ENCODE results near the gene CCNB1IP1. TPM values are rescaled to one million over a fixed set of nuclear protein-coding genes. Genes with fewer than 3 reads are reported as not detected.
"Not testable (repeated sequence)": the region's sequence is repeated elsewhere in the genome, so short reads cannot be mapped to it uniquely, and the experiment has no call there.

The CCNB1IP1 gene
- total and polyA plus RNA-seq, 7 donors, result 11.9 to 67.4 (median 35.9) TPM

DNA sequence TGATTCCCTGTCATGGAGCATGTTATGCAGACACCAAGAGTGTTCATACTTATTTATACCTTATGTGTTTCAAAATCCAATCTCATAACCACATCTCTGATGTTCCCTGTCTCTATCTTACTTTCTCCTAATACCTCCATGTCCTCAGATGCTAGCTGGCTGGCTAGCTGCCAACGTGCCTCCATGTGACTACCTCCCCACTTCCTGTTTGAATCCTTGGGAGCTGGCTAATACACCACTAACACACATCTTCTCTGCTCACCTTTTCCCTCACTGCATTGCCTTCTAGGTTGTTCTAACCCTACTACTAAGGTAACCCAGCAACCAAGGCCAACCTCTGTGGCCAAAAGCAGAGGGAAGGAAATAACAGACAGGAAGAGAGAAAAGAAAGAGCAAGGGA, 54.7 kb downstream of the CCNB1IP1 start:
- TF ChIP-seq, protein P1, sequence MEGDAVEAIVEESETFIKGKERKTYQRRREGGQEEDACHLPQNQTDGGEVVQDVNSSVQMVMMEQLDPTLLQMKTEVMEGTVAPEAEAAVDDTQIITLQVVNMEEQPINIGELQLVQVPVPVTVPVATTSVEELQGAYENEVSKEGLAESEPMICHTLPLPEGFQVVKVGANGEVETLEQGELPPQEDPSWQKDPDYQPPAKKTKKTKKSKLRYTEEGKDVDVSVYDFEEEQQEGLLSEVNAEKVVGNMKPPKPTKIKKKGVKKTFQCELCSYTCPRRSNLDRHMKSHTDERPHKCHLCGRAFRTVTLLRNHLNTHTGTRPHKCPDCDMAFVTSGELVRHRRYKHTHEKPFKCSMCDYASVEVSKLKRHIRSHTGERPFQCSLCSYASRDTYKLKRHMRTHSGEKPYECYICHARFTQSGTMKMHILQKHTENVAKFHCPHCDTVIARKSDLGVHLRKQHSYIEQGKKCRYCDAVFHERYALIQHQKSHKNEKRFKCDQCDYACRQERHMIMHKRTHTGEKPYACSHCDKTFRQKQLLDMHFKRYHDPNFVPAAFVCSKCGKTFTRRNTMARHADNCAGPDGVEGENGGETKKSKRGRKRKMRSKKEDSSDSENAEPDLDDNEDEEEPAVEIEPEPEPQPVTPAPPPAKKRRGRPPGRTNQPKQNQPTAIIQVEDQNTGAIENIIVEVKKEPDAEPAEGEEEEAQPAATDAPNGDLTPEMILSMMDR (IDR thresholded peaks at IDR 0.05), result no peak
- H3K27me3 ChIP-seq (ENCODE audit: insufficient read depth in 3 of 3, low read length in 2 of 3), result no peaks in the 10 kb centered on the region
- no peaks in the 10 kb centered on the region for H3K4me1 ChIP-seq
- H3K36me3 ChIP-seq (ENCODE audit: insufficient read depth in 1 of 2, low read depth in 1 of 2), result peaks cover 0 to 3% of the 10 kb centered on the region in 2 donors
- H3K27ac ChIP-seq, result no peak overlapping the region
- ATAC-seq (no peak), DNase-seq (no peak)
- peaks cover 5% of the 10 kb centered on the region for H3K9me3 ChIP-seq
- WGBS, 3 donors, result 40 to 50% (median 50%) methylated on average over 1 of the region's 1 CpG
- no peak overlapping the region for H3K4me3 ChIP-seq
- intact Hi-C loops (cut with DNase I), result no loop called here

DNA sequence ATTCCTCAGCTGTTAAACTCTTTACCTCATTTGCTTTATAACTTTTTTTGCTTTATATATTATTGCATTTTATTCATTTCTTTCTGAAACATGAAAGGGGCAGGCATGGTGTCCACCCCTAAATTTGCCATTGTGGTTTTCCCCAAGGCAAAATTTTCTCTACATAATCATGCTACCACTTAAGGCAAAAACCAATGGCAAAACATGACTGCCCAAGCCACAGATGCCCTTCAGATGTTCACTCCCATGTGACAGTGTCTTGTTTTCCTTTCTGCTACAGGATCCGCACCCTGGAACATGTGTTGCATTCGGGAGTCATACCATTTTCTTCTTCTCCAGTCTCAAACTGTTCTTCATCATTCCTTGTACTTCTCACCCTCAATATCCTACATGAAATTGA, 55.7 kb downstream of the CCNB1IP1 start:
- ATAC-seq (no peak), DNase-seq (no peak)
- TF ChIP-seq, protein P1 (IDR thresholded peaks at IDR 0.05), result no peak
- H3K4me1 ChIP-seq, result no peaks in the 10 kb centered on the region
- peaks cover 5% of the 10 kb centered on the region for H3K9me3 ChIP-seq
- H3K27ac ChIP-seq, result no peak overlapping the region
- 95 to 98% (median 96%) methylated on average over 2 of the region's 2 CpGs for WGBS, 3 donors
- peaks cover 0 to 3% of the 10 kb centered on the region in 2 donors for H3K36me3 ChIP-seq (ENCODE audit: insufficient read depth in 1 of 2, low read depth in 1 of 2)
- no peaks in the 10 kb centered on the region for H3K27me3 ChIP-seq (ENCODE audit: insufficient read depth in 3 of 3, low read length in 2 of 3)
- H3K4me3 ChIP-seq, result no peak overlapping the region
- intact Hi-C loops (cut with DNase I), result no loop called here

DNA sequence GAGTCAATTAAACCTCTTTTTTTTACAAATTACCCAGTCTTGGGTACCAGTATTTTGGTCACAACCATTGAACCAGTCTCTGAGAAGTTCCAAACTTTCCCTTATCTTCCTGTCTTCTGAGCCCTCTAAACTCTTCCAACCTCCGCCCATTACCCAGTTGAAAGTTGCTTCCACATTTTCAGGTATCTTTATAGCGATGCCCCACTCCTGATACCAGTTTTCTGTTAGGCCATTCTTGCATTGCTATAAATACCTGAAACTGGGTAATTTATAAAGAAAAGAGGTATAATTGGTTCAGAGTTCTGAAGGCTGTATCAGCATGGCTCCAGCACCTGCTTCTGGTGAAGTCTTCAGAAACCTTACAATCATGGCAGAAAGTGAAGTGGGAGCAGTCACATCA, 59.0 kb downstream of the CCNB1IP1 start:
- 98 to 100% (median 98%) methylated on average over 2 of the region's 2 CpGs for WGBS, 3 donors
- no peak overlapping the region for H3K4me3 ChIP-seq
- peaks cover 5% of the 10 kb centered on the region for H3K9me3 ChIP-seq
- no peaks in the 10 kb centered on the region for H3K4me1 ChIP-seq
- H3K27ac ChIP-seq, result no peak overlapping the region
- TF ChIP-seq, protein P1 (IDR thresholded peaks at IDR 0.05), result no peak
- ATAC-seq (no peak), DNase-seq (no peak)
- intact Hi-C loops (cut with DNase I), result no loop called here
- H3K27me3 ChIP-seq (ENCODE audit: insufficient read depth in 3 of 3, low read length in 2 of 3), result no peaks in the 10 kb centered on the region
- H3K36me3 ChIP-seq (ENCODE audit: insufficient read depth in 1 of 2, low read depth in 1 of 2), result no peaks in the 10 kb centered on the region

DNA sequence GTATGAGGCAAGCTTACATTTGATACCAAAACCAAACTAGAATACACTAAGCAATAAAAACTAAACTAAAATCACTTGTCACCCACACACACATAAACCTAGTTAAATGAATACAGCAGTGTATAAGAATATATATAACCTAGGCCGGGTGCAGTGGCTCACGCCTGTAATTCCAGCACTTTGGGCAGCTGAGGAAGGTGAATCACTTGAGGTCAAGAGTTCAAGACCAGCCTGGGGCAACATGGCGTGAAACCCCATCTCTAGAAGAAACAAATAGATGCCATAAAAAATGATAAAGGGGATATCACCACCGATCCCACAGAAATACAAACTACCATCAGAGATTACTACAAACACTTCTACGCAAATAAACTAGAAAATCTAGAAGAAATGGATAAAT, 68.7 kb downstream of the CCNB1IP1 start:
- H3K27ac ChIP-seq; intact Hi-C loops (cut with DNase I); H3K4me3 ChIP-seq; H3K36me3 ChIP-seq (ENCODE audit: insufficient read depth in 1 of 2, low read depth in 1 of 2); ATAC-seq; DNase-seq; H3K9me3 ChIP-seq; H3K4me1 ChIP-seq; H3K27me3 ChIP-seq (ENCODE audit: insufficient read depth in 3 of 3, low read length in 2 of 3): not testable (repeated sequence)
- 92 to 95% (median 93%) methylated on average over 5 of the region's 5 CpGs for WGBS, 3 donors

DNA sequence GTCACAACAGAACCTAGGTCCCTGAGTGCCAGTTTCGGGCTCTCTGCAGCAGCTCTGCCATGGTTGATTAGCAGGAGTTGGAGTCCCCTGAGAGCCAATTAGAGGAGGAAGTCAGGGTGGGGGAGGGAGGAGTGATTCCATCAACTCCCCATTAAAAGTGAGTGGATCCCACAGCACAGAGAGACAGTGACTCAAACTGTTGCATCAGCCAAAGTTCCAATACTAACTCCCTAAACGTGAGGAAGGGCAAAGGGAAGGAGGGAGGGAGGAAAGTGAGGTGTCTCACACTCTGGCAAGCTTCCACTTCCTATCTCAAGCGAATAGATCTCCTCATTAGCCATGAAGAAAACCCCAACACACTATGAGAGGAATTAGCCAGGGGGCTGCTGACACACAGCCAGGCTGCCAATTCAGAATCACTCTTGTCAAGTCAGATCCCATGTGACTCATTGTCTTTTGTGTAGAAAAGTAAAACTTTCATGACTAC, 70.4 kb downstream of the CCNB1IP1 start:
- Histone ChIP-seq H3K4me3 (no peak overlapping the region), H3K27ac (no peak overlapping the region), H3K36me3 (ENCODE audit: insufficient read depth in 1 of 2, low read depth in 1 of 2) (peaks cover 0 to 3% of the 10 kb centered on the region in 2 donors), H3K27me3 (ENCODE audit: insufficient read depth in 3 of 3, low read length in 2 of 3) (no peaks in the 10 kb centered on the region), H3K9me3 (no peaks in the 10 kb centered on the region), H3K4me1 (no peaks in the 10 kb centered on the region)
- DNase-seq (no peak), ATAC-seq (no peak)
- intact Hi-C loops (cut with DNase I), result no loop called here
- TF ChIP-seq, protein P1 (IDR thresholded peaks at IDR 0.05), result no peak
- WGBS, 3 donors, result 35 to 42% (median 42%) methylated on average over 3 of the region's 3 CpGs

Other genes with a start within 250 kb of the CCNB1IP1 start
- gene OR4K17, start 222.5 kb downstream of the CCNB1IP1 start, total RNA-seq, result not detected
- gene OR4K17, start 222.5 kb downstream of the CCNB1IP1 start, polyA plus RNA-seq, result not detected
- not detected for gene OR4N5, start 194.5 kb downstream of the CCNB1IP1 start, total RNA-seq
- not detected for gene OR4N5, start 194.5 kb downstream of the CCNB1IP1 start, polyA plus RNA-seq
- not detected for gene OR11G2, start 142.4 kb downstream of the CCNB1IP1 start, total RNA-seq
- gene OR11G2, start 142.4 kb downstream of the CCNB1IP1 start, polyA plus RNA-seq, result not detected
- gene OR11H6, start 109.6 kb downstream of the CCNB1IP1 start, total RNA-seq, result not detected
- gene OR11H6, start 109.6 kb downstream of the CCNB1IP1 start, polyA plus RNA-seq, result not detected
- gene OR11H7, start 104.3 kb downstream of the CCNB1IP1 start, total RNA-seq, result not detected
- not detected for gene OR11H7, start 104.3 kb downstream of the CCNB1IP1 start, polyA plus RNA-seq
- not detected for gene OR11H4, start 94.0 kb downstream of the CCNB1IP1 start, total RNA-seq
- not detected for gene OR11H4, start 94.0 kb downstream of the CCNB1IP1 start, polyA plus RNA-seq
- gene TTC5, start 27.3 kb downstream of the CCNB1IP1 start, total RNA-seq, result 10 to 100 TPM in 1 of 4 donors, 1 to 10 TPM in 3; 4.2 to 10.4 (median 7.5) TPM
- gene TTC5, start 27.3 kb downstream of the CCNB1IP1 start, polyA plus RNA-seq, result 1 to 10 TPM; 3.2 to 7.6 (median 3.5) TPM
- 10 to 100 TPM; 10.2 to 17.4 (median 14.7) TPM for gene PARP2, start 10.4 kb upstream of the CCNB1IP1 start, total RNA-seq
- 10 to 100 TPM; 14.5 to 30.1 (median 18.2) TPM for gene PARP2, start 10.4 kb upstream of the CCNB1IP1 start, polyA plus RNA-seq
- gene TEP1, start 80.2 kb upstream of the CCNB1IP1 start, total RNA-seq, result 10 to 100 TPM; 14.7 to 44.8 (median 21.2) TPM
- gene TEP1, start 80.2 kb upstream of the CCNB1IP1 start, polyA plus RNA-seq, result 1 to 10 TPM; 4.2 to 6.8 (median 6.7) TPM
- 10 to 100 TPM in 2 of 4 donors, 1 to 10 TPM in 2; 2.3 to 19.5 (median 9.8) TPM for gene KLHL33, start 102.9 kb upstream of the CCNB1IP1 start, total RNA-seq
- 1 to 10 TPM in 2 of 3 donors, under 1 TPM in 1; 0.30 to 2.8 (median 1.3) TPM for gene KLHL33, start 102.9 kb upstream of the CCNB1IP1 start, polyA plus RNA-seq
- gene OSGEP, start 121.5 kb upstream of the CCNB1IP1 start, total RNA-seq, result 10 to 100 TPM; 17.2 to 24.4 (median 18.6) TPM
- gene OSGEP, start 121.5 kb upstream of the CCNB1IP1 start, polyA plus RNA-seq, result 10 to 100 TPM; 16.6 to 24.3 (median 18.2) TPM
- gene APEX1, start 121.9 kb upstream of the CCNB1IP1 start, total RNA-seq, result 10 to 100 TPM; 61.1 to 98.4 (median 85.8) TPM
- gene APEX1, start 121.9 kb upstream of the CCNB1IP1 start, polyA plus RNA-seq, result 100 to 1,000 TPM in 1 of 3 donors, 10 to 100 TPM in 2; 90.0 to 111 (median 99.3) TPM
- gene PIP4P1, start 128.2 kb upstream of the CCNB1IP1 start, total RNA-seq, result 10 to 100 TPM; 15.6 to 29.7 (median 20.7) TPM
- 10 to 100 TPM; 23.0 to 56.5 (median 36.8) TPM for gene PIP4P1, start 128.2 kb upstream of the CCNB1IP1 start, polyA plus RNA-seq
- gene PNP, start 136.1 kb upstream of the CCNB1IP1 start, total RNA-seq, result 10 to 100 TPM in 2 of 4 donors, 1 to 10 TPM in 2; 3.7 to 13.3 (median 7.3) TPM
- gene PNP, start 136.1 kb upstream of the CCNB1IP1 start, polyA plus RNA-seq, result 10 to 100 TPM in 1 of 3 donors, 1 to 10 TPM in 2; 4.1 to 42.5 (median 6.0) TPM
- gene RNASE10, start 172.3 kb upstream of the CCNB1IP1 start, total RNA-seq, result under 1 TPM in 2 of 4 donors, not detected in 2; 0.47 to 0.48 TPM
- gene RNASE10, start 172.3 kb upstream of the CCNB1IP1 start, polyA plus RNA-seq, result under 1 TPM in 1 of 3 donors, not detected in 2; 0.03 TPM
- not detected for gene RNASE9, start 227.8 kb upstream of the CCNB1IP1 start, total RNA-seq
- gene RNASE9, start 227.8 kb upstream of the CCNB1IP1 start, polyA plus RNA-seq, result not detected